NCI-H128 (cell line): ENCODE data around the gene MT1X.

Experiments
- DNase-seq: peaks from one replicate; lab custom pipeline; 2025; ENCODE audit not compliant: unreplicated experiment; lab: John Stamatoyannopoulos, UW

MT1X gene

GRCh38 chr16:56677474-56677873 lies 4.8 kb upstream of the MT1X start:
- no peak for DNase-seq

DNA sequence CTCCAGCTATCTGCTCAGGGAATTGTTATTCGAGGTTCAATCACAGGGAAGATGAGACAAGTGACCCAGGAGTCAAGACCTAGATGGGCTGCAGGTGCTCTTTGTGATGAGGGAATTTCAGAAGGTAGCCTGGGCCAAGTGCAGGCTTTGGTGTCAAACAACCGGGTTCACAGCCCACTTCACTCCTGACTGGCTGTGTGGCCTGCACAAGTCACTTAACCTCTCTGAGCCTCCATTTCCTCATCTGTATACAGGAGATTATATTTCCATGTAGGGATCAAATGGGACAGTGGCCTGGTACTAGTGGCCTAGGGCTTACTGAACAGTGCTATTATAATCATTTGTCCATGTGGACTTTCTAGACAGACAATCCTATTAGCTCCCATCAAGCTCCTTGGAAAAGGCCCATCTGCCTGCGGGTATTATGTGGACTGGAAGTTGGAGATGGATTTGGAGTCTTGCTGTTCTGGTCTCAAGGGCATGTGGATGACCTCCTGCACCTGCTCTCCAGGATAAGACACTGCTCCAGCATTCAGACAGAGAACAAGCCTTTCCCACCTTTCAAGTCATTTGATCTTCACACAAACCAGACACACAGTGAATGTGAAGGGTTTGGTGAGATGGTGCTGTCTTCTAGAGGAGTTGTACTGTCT lies 3.1 kb upstream of the MT1X start:
- DNase-seq = no peak

DNA sequence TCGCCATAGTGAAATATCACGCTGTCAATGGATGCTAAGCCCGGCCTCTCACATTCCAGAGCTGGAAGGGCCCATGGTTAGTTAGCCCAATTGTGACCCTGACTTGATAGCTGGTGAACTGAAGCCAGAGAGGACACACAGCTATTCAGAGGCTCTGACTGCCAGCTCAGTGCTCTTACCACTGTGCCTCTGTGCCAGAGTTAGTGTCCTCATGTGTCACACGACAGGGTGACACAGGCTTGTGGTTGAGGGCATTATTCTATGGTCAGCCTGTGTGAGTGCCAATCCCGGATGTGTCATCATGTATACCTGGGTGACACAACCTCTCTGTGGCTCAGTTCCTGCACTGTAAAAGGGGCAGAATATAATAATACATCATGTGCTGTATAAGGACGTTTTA lies 2.5 kb upstream of the MT1X start:
- DNase-seq = no peak

- DNase-seq = no peak
Observed at GRCh38 chr16:56682703-56683397, 580 bp downstream of the MT1X start.

GRCh38 chr16:56683424-56684172 lies 1.3 kb downstream of the MT1X start:
- DNase-seq = no peak

GRCh38 chr16:56684256-56684925 lies 2.1 kb downstream of the MT1X start:
- no peak for DNase-seq

DNA sequence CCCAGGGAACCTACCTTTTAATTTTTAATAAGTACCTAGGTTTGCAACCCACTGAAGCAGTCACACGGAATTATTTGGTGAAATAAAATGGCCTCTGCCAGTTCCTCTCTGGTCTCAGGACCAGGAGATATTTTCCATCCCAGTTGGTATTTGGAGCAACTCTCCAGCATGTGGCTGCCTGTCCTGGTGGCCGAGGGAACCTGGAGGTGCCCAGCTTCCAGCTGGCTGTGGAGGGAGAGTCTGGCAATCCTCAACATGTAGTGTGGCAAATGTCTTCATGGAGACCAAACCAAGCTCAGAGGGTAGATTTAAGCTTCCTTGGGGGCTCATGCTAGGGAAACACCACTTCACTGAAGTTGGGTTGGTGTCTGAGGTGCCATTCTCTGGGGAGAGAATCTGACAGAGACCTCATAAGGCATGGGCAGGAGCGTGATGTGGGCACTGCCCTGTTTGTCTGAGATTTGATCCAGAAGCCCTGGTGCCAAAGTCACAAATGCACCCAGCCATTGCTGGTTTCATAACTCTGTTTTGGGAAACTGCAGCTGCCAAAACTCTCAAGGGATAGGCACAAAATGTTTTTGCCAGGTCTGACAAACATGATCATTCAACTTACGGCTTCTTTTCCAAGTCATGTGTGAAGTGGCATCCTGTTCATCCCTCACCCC lies 2.8 kb downstream of the MT1X start:
- DNase-seq = no peak

DNA sequence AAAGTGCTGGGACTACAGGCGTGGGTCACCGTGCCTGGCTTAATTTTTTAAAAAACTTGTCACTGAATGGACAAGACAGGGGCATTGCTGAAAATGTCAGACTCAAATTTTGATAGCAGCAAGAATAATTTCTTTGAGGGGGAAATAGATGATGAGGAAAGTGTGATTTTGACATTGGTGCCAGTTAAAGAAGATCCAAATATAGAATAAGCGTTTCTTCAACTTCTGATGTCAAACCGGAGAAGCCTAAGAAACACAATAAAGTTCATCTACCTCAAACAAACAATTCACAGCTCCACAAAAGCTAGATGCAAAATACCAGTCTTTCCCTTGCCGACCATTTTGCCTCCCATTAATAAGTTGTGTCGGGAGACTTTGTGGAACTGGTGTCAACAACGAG lies 4.5 kb downstream of the MT1X start:
- DNase-seq = no peak

GRCh38 chr16:56688762-56689161 lies 6.5 kb downstream of the MT1X start:
- no peak for DNase-seq

- DNase-seq = no peak
Observed at GRCh38 chr16:56689171-56689570, 6.9 kb downstream of the MT1X start.

- no peak for DNase-seq
Observed at GRCh38 chr16:56690420-56691122, 8.3 kb downstream of the MT1X start.

DNA sequence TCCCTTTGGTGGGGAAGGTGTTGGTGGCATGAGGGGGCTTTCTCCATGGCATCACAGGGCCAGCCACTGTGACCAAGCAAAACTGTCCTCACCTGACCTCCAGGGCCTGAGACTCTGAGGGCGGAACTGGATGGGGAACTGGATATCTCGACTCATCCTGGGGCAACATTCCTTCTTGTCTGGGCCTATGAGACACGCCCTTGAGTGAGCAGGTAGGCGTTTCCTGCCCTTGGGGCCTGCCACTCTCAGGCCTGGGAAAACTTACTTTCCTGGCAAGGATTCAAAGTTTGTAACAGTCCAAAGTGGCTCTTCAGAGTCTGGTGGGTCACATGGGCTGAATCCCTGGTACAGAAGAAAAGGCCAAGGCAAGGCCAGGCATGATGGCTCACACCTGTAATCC lies 9.6 kb downstream of the MT1X start:
- no peak for DNase-seq

DNA sequence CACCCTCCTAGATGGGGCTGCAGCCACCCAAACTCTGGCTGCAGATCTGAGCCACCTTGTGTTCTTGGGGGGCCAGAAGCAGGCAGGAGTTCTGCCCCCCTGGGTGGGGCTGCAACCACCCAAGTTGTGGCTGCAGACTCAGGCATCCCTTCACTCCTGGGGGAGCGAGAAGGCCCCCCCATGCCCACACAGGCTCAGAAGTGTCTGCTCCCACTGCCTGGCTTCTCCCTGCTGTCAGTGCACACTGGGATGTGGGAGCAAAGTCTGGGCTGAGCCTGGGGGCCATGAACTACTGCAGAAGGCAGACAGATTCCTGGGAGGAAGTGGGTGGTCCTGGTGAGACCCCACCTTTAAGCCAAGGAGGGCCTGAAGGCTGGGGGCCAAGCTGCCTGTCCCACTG lies 13.0 kb downstream of the MT1X start:
- DNase-seq = no peak

- DNase-seq = no peak
Observed at GRCh38 chr16:56697456-56698155, 15.3 kb downstream of the MT1X start.

DNA sequence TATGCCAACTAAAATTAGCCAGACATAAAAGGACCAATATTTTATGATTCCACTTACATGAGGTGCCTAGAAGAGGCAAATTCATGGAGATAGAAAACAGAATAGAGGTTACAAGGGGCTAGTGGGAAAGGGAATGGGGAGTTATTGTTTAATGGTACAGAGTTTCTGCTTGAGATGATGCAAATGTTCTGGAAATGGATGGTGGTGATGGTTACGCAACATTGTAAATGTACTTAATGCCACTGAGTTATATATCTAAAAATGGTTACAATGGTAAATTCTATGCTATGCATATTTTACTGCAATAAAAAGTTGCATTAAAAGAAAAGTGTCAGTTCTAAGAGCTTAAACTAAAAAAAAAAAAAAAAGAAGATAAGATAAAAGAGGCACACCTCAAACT lies 17.9 kb downstream of the MT1X start:
- no peak for DNase-seq

DNA sequence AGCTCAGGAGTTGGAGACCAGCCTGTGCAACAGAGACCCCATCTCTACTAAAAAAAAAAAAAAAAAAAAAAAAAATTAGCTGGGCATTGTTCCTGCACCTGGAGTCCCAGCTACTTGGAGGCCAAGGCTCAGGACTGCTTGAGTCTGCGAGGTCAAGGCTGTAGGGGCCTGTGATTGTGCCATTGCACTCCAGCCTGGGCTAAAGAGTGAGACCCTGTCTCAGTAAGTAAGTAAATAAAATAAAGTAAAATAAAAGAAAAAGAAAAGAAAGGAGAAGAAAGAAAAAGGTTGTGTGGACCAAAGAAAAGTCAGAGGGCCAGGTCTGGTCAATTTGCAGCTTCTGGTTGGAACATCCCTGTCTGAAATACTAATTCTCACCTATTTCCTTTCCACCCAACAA lies 18.4 kb downstream of the MT1X start:
- no peak for DNase-seq

DNA sequence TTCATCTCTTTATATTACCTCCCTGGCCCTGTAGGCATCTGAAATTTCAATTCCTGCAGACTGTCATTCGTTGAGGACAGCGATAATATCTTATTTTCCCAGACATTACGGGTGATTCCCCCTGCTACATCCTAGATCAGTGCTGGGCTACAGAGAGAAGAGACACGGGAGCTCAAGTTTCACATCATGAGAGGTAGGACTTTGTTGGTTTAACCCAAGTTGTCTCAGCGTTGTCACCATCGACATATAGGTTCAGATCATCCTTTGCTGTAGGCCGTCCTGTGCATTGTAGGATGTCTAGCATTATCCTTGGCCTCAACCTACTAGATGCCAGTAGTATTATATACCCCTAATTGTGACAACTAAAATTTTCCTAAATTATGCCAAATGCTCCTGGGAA lies 19.3 kb downstream of the MT1X start:
- DNase-seq = no peak

DNA sequence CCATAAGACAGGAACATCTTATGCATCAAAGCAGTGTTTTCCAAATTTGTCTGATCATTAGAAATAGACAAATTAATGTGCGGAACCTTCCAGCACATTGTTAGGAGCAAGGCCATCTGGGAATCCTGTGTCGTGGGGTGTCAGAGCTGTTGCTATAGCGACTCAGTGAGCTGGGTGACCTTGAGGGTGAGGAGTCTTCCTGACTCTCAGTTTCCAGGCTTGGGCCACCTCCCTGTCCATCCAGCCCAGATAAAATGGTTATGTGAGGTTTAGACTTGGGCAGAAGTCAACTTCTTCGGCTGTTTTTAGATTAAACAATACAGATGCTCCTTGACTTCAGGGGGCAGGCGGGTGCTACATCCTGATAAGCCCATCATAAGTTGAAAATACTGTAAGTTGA lies 20.6 kb downstream of the MT1X start:
- DNase-seq = no peak

- DNase-seq = no peak
Observed at GRCh38 chr16:56708525-56709442, 26.5 kb downstream of the MT1X start.
